Tongue (tissue), 2 donors: ENCODE data around the gene SBF2. TPM values are rescaled to one million over a fixed set of nuclear protein-coding genes. Genes with fewer than 3 reads are reported as not detected.
"Not testable (repeated sequence)": the region's sequence is repeated elsewhere in the genome, so short reads cannot be mapped to it uniquely, and the experiment has no call there.

ENCODE experiments used
- DNase-seq: peaks from one replicate; pipeline ENCODE4 v3.0.0-alpha.2; 2015
- total RNA-seq: library from RNA; depleted of rRNA; stranded (reverse); fragments of >200 nt; gene quantifications from one replicate; pipeline ENCODE4 v1.2.3, GENCODE V29; 2014

Gene SBF2
- total RNA-seq, 1 donor from 2014 or later: 54.8 TPM

DNA sequence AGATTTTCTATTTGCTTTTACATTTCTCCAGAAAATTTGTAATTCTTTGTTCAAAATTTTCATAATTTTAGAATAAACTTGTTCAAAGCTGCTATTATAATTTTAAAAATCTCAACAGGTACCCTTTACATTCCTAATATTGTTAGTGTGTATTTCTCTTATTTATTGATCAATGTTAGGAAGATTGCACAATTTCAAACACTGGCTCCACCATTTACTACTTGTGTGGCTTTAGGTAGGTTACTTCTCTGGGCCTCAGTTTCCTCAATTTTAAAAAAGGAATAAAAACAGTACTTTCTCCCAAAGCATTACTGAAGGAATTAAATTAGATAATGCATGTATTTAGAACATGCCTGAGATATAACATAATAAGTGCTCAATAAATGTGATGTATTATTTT is 180.2 kb downstream of the SBF2 start:
- DNase-seq: no peak

DNA sequence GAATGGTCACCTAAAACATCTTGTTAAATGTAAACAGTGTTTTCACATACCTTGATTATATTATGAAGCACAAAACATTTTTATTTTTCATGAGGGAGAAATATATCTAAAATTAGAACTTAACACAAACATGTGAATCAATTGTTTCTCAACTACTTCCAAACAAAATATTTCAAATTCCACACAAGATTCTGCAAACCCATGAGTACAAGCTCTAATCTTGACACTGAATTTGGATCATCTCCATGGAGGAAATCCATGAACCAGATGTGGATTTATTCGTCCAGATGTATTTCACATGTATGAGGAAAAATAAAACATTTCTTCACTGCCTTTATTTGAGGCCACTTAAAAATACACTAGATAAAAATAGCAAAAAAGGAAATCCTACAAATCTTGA is 184.2 kb downstream of the SBF2 start:
- peak; percentile 82 for DNase-seq

DNA sequence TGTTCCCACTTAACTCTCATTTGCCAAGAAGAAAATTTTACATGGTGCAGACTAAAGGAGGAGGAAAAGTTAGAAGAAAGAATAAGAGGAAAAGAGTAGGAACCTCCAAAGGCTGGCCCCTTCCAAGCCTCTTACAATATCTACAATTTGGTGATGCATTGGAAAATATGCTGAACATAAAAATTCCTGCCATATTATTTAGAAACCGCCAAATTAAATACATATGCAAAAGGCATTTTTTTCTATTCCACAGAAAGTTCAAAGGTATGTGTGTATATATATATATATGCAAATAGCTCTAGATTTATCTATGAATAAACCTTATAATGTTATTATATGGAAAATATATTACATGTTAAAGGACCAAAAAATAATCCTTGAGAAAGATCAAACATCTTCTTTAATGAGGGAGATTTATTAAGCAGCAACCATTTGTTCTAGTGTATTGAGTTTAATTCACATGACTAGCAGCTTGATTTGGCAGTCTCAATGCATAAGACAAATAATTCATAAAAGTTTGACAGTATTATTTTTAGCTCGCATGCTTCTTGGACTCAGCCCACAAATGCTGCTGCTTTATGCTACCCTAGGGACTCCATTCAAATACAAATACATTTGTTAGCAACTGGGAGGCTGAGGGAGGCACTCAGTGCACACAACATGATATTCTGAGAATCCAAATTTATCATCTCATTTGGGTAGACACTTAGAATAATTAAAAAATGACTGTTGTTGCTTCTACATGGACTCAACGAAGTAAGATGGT is 184.9 kb downstream of the SBF2 start:
- DNase-seq: peak; percentile 80

DNA sequence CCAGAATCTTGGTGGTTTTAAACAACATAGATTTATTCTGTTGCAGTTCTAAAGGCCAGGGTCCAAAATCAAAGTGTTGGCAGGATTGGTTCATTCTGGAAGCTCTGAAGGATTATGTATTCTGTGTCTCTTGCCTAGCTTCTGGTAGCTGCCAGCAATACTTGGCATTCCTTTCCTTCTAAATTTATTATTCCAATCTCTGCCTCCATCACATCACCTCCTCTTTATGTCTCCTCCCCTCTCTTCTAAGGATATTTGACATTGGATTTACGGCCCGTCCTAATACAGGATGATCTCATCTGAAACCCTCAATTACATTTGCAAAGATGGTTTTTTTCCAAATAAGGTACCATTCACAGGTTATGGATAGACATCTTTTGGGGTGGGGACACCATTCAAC is 186.5 kb downstream of the SBF2 start:
- no peak for DNase-seq

DNA sequence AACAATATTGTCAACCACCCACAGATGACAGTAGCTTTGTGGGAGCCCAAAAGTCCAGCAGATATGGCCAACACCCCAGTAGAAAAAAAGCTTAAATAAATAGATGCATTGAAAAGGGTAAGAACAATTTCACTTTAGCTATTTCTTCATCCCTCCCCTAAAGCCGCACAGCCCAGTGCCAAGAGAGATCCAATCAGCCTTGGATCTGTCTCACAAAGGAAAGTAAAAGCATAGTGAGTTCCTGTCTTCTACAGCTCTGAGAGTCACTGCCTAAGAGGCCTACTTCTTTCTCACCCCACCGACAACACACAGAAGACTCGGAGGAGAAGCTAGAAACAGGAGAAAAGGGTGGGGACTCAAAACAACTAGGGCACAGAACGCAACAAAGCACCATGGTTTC is 196.4 kb downstream of the SBF2 start:
- no peak for DNase-seq

DNA sequence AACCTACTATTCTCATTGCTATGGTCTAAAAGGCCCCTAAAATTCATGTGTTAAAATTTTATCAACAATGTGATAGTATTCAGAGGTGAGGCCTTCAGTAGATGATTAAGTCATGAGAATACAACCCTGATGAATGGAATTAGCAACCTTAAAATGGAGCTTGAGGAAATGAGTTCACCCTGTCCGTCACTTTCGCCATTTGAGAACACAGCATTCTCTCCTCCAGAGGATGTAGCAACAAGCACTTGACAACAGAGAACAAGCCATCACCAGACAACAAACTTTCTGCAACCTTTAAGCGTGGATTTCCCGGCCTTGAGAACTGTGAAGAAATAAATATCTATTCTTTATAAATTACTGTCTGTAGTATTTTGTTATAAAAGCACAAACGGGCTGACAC is 197.0 kb downstream of the SBF2 start:
- DNase-seq: no peak

DNA sequence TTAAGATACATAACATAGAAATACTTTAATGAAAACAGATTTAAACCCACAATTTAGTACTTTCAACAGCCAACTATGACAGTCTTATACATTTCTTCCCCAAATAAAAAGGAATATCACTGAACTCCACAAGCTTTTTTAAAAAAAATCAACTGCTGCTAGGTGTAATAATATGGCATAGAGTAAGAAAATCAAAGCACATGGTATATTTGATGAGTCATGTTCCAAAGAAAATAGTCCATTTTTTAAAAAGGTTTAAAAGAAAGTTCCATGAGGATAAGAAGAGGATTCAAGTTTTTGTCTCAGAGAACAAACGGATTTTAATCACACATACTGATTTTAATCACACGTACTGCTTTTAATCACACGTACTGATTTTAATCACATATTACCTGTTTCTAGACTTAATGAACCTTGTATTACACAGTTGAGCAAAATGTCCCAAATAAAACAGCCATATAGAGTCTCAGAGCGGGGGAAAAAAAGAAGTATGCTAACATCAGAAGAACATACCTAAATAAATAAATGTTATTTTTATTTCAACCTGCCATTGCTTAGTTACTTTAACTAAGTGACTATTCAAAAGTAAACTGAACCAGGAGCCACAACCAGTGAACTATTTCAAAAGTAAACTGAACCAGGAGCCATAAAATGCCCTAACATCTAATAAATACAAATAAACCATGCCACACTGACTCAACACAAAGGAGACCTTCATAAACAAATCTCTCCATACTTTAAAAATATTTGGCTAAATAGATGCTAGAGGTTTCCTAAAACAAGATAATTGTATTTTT is 198.4 kb downstream of the SBF2 start:
- no peak for DNase-seq

DNA sequence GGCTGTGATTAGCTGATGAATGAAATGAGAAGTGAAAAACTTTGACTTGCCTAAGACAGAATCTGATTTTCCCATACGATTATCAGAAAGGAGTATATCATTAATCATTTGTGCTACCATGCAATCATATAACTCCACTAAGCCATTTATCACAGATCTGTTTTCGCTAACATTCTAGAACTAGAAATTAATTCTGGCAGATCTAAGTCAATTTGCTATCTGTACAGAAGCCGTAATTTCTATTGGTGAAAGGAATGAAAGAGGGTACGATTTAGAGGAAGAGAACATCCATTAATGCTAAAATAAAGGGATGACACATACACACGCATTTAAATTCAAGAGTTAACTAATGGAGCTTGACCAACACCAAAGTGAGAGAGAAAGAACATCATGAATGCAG is 201.6 kb downstream of the SBF2 start:
- DNase-seq: no peak

DNA sequence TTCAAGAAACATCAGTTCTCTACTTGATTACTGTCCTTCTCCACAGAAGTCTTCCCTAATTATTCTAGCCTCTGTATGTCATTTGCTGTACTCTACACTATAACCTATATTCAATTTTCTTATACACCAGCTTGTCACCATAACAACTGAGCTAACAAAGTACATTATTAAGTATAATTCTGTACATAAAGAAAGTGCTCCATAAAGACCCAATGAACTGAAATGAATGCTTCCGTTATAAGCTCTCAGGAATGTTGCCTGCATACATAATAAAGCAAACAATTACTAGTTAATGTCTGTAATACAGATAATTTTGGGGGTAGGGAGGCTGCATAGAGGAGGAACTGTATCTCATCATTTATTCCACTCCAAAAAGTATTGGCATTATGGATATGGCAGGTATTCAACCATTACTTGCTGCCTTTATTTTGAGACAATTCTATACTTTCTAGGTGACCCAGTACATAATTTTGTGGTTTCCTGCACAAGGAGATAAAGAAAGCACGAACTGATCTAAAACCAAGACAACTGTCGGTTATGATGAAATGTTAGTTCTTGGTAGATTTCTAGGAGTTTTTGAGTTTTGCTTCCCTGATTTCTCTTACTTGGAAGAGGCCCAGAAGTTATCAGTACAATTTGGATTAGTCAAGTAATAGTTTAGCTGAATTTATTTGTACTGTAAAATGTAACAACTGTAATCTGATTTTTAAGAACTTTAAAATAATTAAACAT is 202.5 kb downstream of the SBF2 start:
- no peak for DNase-seq

DNA sequence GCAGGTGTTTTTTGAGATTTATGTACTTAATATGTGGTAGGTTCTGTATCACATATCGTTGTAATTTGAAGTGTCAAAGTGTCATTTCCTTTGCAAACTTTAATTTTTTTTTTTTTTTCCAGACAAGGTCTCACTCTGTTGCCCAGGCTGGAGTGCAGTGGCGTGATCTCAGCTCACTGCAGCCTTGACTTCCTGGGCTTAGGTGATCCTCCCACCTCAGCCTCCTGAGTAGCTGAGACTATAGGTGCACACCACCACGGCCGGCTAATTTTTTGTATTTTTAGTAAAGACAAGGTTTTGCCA is 206.1 kb downstream of the SBF2 start:
- DNase-seq: not testable (repeated sequence)

DNA sequence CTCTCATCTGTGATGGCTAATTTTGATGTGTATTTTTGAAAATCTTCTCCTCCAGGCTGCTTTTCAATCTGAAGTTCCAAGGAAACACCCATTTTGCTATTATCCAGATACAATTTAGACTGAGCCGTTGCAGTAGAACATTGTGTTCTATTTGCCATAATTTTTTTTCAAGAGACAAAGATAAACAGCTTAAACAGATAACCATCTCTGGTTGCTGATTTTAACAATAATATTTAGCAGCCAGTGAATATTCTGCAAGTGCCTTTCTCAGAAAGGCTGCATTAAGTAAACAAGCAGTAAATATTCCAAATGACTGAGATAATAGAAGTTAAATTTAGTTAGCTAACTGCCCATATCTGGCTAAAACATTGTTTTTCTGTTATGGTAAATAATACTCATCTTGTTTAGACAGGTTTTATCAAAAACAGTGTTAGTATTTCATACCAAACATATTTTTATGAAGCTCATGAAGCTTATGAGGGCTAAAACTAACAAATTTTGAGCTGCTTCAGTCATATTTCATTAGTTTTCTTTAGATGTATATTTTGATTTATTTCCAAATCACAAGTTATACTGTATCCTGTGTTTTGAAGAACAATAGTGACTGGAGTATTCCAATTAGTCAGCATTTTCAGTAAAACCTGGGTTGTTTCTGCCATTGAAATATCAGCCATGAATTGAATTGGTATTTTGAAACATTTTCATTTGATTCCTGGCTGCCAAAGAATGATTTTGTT is 206.7 kb downstream of the SBF2 start:
- no peak for DNase-seq

DNA sequence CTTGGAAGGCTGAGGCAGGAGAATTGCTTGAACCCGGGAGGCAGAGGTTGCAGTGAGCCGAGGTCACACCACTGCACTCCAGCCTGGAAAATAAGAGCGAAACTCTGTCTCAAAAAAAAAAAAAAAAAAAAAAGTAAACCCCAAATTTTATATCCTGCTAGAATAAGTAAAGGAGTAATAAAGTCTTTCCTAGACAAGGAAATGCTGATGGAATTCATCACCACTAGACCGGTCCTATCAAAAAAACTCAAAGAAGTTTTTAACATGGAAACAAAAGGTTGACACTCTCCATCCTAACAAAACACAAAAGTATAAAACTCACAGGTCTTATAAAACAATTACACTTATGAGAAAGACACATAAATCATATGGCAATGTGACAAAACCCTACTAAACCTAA is 213.9 kb downstream of the SBF2 start:
- DNase-seq: no peak

DNA sequence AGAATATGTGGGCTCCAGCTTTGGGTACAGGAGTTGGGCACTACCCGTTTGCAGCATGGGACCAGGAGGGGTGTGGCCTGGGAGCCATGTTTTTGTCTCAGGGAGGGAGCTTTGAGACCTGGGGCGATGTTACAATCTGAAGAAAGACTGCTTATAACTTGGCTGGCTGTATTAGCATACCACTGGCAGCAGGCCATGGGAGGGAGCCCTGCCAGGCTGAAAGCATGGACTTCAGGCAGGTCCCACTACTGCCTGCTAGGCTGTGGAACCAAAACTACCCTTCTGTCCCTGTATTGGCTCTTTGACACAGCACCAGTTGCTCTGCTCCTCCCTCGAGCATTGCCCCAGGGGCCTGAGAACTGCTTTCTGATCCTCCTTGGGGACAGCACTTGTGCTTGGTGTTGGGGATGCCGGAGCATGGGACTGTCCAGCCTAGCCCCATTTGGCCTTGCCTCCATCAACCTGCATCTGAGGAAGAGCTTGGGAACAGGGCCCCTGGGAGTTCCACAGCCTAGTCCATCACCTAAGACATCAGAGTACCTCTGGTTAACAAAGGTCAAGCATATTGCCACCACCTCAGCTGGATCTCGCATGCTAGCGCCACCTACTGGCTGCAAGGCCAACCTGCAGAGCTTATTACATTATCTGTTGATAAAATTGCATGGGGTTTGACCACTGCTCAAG is 217.4 kb downstream of the SBF2 start:
- peak; percentile 41 for DNase-seq

DNA sequence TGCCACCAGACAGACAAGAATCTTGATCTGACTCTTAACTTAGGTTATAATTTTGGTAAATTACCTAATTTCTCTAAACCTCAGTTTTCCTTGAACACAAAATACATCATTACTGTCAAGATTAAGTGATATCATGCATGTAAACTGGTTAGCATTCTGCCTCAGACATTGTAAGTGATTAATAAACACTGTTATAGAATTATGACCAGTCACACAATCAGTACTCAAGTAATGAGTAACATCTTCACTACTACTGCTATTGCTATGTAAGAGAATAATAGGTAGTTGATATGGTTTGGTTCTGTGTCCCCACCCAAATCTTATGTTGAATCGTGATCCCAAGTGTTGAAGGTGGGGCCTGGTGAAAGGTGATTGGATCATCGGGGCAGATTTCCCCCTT is 218.9 kb downstream of the SBF2 start:
- no peak for DNase-seq

DNA sequence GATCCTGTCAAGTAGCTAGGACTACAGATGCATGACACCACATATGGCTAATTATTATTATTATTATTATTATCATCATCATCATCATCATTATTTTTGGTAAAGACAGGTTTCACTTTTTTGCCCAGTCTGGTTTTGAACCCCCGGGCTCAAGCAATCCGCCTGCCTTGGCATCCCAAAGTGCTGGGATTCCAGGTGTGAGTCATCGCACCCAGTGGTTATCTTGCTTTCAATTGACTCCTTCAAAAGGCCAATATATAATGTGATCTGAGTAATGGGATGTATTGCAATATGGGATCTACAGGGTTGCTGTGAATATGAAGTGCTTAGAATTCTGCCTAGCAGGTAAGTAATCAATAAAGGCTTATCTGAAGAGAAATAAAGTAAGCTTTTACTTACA is 221.2 kb downstream of the SBF2 start:
- DNase-seq: no peak

DNA sequence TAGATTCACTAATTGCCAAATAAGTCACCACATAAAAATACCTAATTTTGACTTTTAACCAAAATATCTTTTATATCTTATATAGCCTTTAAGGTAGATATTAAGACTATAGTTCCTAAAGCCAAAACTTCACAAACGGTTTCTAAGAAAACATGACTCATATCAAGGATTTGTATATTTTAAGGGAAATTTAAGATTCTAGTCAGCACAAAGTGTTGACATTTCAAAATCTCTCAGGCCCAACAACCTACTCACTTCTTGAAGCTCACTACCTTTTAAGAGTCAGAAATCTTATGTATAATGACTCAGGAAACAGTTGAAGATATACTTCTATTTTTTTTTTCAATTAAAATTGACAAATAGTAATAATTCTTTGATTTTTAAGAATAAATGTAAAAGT is 221.9 kb downstream of the SBF2 start:
- no peak for DNase-seq

DNA sequence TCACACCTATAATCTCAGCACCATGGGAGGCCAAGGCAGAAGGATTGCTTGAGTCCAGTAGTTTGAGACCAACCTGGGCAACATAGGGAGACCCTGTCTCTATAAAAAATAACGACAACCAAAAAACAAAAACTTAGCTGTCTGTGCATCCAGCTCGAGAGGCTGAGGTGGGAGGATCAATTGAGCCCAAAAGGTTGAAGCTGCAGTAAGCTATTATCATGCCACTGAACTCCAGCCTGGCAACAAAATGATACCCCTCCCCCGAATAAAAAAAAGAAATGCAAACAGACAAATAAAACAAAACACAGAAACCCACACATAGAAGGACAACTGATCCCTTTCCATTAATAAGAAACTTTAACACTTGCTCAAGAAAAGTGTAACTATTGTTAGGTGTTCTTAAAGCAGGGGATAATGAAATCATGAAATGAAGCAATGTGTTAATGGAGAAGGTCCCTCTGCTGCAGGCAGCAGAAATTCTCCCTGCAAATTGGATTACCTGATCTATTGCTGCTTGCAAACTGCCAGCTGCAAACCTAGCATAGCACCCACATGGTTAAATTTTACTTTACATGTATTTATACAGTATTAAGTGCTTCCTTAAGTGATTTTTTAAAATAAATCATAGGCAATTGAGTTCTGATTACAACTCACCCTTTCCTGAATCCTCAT is 226.3 kb downstream of the SBF2 start:
- DNase-seq: no peak

DNA sequence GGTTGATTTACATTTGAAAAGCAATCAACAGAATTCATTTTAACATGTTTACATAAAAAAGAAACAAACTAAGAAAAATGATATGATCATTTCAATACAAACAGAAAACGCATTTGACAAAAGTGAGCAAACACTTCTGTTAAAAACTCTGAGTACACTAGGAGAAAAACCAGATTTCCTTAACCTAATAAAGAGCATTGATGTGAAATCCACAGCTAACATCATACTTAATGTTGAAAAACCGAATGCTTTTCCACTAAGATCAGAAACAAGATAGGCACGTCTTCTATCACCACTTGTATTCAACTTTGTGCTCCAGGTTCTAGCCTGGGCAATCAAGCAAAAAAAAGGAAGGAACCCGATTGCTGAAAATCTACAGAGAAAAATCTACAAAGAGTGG is 227.6 kb downstream of the SBF2 start:
- DNase-seq: no peak

DNA sequence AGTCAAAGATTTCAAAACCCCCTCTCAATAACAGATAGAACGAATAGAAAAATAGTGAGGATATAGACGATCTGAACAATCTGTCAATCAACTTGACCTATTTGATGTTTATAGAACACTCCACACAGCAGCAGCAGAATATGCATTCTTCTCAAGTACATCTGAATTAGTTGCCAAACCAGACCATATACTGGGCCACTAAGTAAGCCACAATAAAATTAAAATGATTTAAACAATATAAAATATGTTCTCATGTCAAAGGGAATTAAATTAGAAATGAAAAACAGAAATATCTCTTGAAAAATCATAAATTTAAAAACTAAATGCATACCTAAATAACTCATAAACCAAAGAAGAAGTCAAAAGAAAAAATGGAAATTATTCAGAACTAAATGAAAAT is 229.2 kb downstream of the SBF2 start:
- no peak for DNase-seq

DNA sequence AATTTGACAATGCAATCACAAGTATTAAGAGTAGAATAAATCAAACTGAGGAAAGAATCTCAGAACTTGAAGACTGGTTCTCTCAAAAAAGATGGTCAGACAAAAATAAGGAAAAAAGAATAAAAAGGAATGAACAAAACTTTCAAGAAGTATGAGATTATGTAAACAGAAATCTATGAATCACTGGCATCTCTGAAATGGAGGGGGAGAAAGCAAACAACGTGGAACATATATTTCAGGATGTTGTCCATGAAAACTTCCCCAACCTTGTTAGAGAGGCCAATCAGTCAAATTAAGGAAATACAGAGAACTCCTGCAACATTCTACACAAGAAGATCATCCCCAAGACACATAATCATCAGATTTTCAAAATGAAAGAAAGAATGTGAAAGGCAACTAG is 235.7 kb downstream of the SBF2 start:
- DNase-seq: no peak

DNA sequence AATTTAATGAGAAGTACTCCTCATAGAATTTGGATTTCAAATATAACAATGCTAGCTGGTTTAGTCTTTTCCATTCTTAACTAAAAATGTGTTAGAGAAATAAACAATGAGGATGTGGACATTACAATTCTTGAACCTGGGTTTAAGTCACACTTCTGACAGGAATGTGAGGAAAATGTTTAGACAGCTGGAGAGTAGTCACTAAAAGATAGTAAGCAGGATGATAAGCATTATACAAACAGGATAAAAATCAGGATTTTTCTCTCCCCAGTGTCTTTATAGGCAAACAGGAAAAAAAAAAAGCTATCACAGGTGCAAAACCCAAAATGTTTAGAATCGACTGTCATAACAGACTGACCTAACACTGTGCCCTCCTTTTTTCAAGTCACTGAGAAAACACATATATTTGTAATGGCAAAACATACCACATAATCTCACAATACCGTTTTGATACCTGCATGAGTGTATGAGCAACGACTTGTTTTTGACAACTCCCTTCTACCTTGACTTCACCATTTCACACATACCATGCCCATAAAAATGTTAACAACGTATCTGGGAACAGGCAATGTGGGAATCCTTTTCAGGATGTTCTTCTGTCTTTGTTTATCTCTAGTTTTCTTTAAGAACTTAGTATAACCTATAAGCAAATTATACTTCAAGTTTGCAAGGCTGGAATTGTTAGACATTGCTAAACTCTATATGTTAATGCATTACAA is 242.0 kb downstream of the SBF2 start:
- DNase-seq: no peak
